Measurements from ENCODE around the gene CAPRIN1.

CAPRIN1 gene

GRCh38 chr11:34145847-34146381 lies 94.4 kb downstream of the CAPRIN1 start:
- Histone ChIP-seq H3K4me3 (ENCODE audit: low read length in 2 of 2) (no peak overlapping the region), H3K9me3 (ENCODE audit: control insufficient read depth in 2 of 2, low read length in 2 of 2) (no peaks in the 10 kb centered on the region), H3K27ac (ENCODE audit: low read length) (no peak overlapping the region), H3K9ac (ENCODE audit: low read length in 2 of 2) (no peak overlapping the region), H3K36me3 (ENCODE audit: control insufficient read depth in 2 of 2, insufficient read depth in 2 of 2, low read length in 2 of 2) (peaks cover 63 to 72% of the 10 kb centered on the region in 2 donors), H3K4me1 (ENCODE audit: control insufficient read depth, insufficient read depth, low read length) (no peaks in the 10 kb centered on the region), H3K27me3 (ENCODE audit: control insufficient read depth in 1 of 2, insufficient read depth in 2 of 2, low read length in 2 of 2) (no peaks in the 10 kb centered on the region)

- no peaks in the 10 kb centered on the region for H3K9me3 ChIP-seq (ENCODE audit: control insufficient read depth in 2 of 2, low read length in 2 of 2)
- H3K27ac ChIP-seq (ENCODE audit: low read length), result no peak overlapping the region
- no peak overlapping the region for H3K4me3 ChIP-seq (ENCODE audit: low read length in 2 of 2)
- no peak overlapping the region for H3K9ac ChIP-seq (ENCODE audit: low read length in 2 of 2)
- no peaks in the 10 kb centered on the region for H3K27me3 ChIP-seq (ENCODE audit: control insufficient read depth in 1 of 2, insufficient read depth in 2 of 2, low read length in 2 of 2)
- H3K4me1 ChIP-seq (ENCODE audit: control insufficient read depth, insufficient read depth, low read length), result no peaks in the 10 kb centered on the region
- peaks cover 58 to 67% of the 10 kb centered on the region in 2 donors for H3K36me3 ChIP-seq (ENCODE audit: control insufficient read depth in 2 of 2, insufficient read depth in 2 of 2, low read length in 2 of 2)
These were observed 94.9 kb downstream of the CAPRIN1 start for GRCh38 chr11:34146411-34146810.

GRCh38 chr11:34146866-34147265 lies 95.3 kb downstream of the CAPRIN1 start:
- Histone ChIP-seq H3K27ac (ENCODE audit: low read length) (no peak overlapping the region), H3K4me1 (ENCODE audit: control insufficient read depth, insufficient read depth, low read length) (no peaks in the 10 kb centered on the region), H3K9me3 (ENCODE audit: control insufficient read depth in 2 of 2, low read length in 2 of 2) (no peaks in the 10 kb centered on the region), H3K9ac (ENCODE audit: low read length in 2 of 2) (no peak overlapping the region), H3K27me3 (ENCODE audit: control insufficient read depth in 1 of 2, insufficient read depth in 2 of 2, low read length in 2 of 2) (no peaks in the 10 kb centered on the region), H3K4me3 (ENCODE audit: low read length in 2 of 2) (no peak overlapping the region), H3K36me3 (ENCODE audit: control insufficient read depth in 2 of 2, insufficient read depth in 2 of 2, low read length in 2 of 2) (peaks cover 53 to 64% of the 10 kb centered on the region in 2 donors)

- no peaks in the 10 kb centered on the region for H3K4me1 ChIP-seq (ENCODE audit: control insufficient read depth, insufficient read depth, low read length)
- H3K4me3 ChIP-seq (ENCODE audit: low read length in 2 of 2), result no peak overlapping the region
- no peaks in the 10 kb centered on the region for H3K9me3 ChIP-seq (ENCODE audit: control insufficient read depth in 2 of 2, low read length in 2 of 2)
- H3K36me3 ChIP-seq (ENCODE audit: control insufficient read depth in 2 of 2, insufficient read depth in 2 of 2, low read length in 2 of 2), result peaks cover 46 to 63% of the 10 kb centered on the region in 2 donors
- H3K9ac ChIP-seq (ENCODE audit: low read length in 2 of 2), result no peak overlapping the region
- H3K27me3 ChIP-seq (ENCODE audit: control insufficient read depth in 1 of 2, insufficient read depth in 2 of 2, low read length in 2 of 2), result no peaks in the 10 kb centered on the region
- no peak overlapping the region for H3K27ac ChIP-seq (ENCODE audit: low read length)
These were observed 96.0 kb downstream of the CAPRIN1 start for GRCh38 chr11:34147581-34147980.

- no peaks in the 10 kb centered on the region for H3K9me3 ChIP-seq (ENCODE audit: control insufficient read depth in 2 of 2, low read length in 2 of 2)
- H3K9ac ChIP-seq (ENCODE audit: low read length in 2 of 2), result no peak overlapping the region
- H3K27me3 ChIP-seq (ENCODE audit: control insufficient read depth in 1 of 2, insufficient read depth in 2 of 2, low read length in 2 of 2), result no peaks in the 10 kb centered on the region
- H3K4me3 ChIP-seq (ENCODE audit: low read length in 2 of 2), result no peak overlapping the region
- H3K4me1 ChIP-seq (ENCODE audit: control insufficient read depth, insufficient read depth, low read length), result no peaks in the 10 kb centered on the region
- H3K36me3 ChIP-seq (ENCODE audit: control insufficient read depth in 2 of 2, insufficient read depth in 2 of 2, low read length in 2 of 2), result peaks cover 36 to 59% of the 10 kb centered on the region in 2 donors
- no peak overlapping the region for H3K27ac ChIP-seq (ENCODE audit: low read length)
These were observed 97.1 kb downstream of the CAPRIN1 start for GRCh38 chr11:34148504-34149165.

- Histone ChIP-seq H3K27me3 (ENCODE audit: control insufficient read depth in 1 of 2, insufficient read depth in 2 of 2, low read length in 2 of 2) (no peaks in the 10 kb centered on the region), H3K9me3 (ENCODE audit: control insufficient read depth in 2 of 2, low read length in 2 of 2) (no peaks in the 10 kb centered on the region), H3K9ac (ENCODE audit: low read length in 2 of 2) (no peak overlapping the region), H3K27ac (ENCODE audit: low read length) (no peak overlapping the region), H3K4me3 (ENCODE audit: low read length in 2 of 2) (no peak overlapping the region), H3K36me3 (ENCODE audit: control insufficient read depth in 2 of 2, insufficient read depth in 2 of 2, low read length in 2 of 2) (peaks cover 34 to 56% of the 10 kb centered on the region in 2 donors), H3K4me1 (ENCODE audit: control insufficient read depth, insufficient read depth, low read length) (peaks cover 4% of the 10 kb centered on the region)
These were observed 97.7 kb downstream of the CAPRIN1 start for GRCh38 chr11:34149274-34149673.

GRCh38 chr11:34149786-34150185 lies 98.3 kb downstream of the CAPRIN1 start:
- Histone ChIP-seq H3K4me3 (ENCODE audit: low read length in 2 of 2) (no peak overlapping the region), H3K36me3 (ENCODE audit: control insufficient read depth in 2 of 2, insufficient read depth in 2 of 2, low read length in 2 of 2) (peaks cover 29 to 51% of the 10 kb centered on the region in 2 donors)

GRCh38 chr11:34150494-34151151 lies 99.1 kb downstream of the CAPRIN1 start:
- Histone ChIP-seq H3K9ac (ENCODE audit: low read length in 2 of 2) (no peak overlapping the region), H3K27ac (ENCODE audit: low read length) (no peak overlapping the region), H3K36me3 (ENCODE audit: control insufficient read depth in 2 of 2, insufficient read depth in 2 of 2, low read length in 2 of 2) (peaks cover 23 to 43% of the 10 kb centered on the region in 2 donors), H3K9me3 (ENCODE audit: control insufficient read depth in 2 of 2, low read length in 2 of 2) (no peaks in the 10 kb centered on the region), H3K27me3 (ENCODE audit: control insufficient read depth in 1 of 2, insufficient read depth in 2 of 2, low read length in 2 of 2) (no peaks in the 10 kb centered on the region), H3K4me3 (ENCODE audit: low read length in 2 of 2) (no peak overlapping the region), H3K4me1 (ENCODE audit: control insufficient read depth, insufficient read depth, low read length) (peaks cover 17% of the 10 kb centered on the region)

More at GRCh38 chr11:34149786-34150185, 98.3 kb downstream of the CAPRIN1 start:
- H3K27ac ChIP-seq (ENCODE audit: low read length), result no peak overlapping the region
- no peaks in the 10 kb centered on the region for H3K9me3 ChIP-seq (ENCODE audit: control insufficient read depth in 2 of 2, low read length in 2 of 2)
- no peak overlapping the region for H3K9ac ChIP-seq (ENCODE audit: low read length in 2 of 2)
- H3K27me3 ChIP-seq (ENCODE audit: control insufficient read depth in 1 of 2, insufficient read depth in 2 of 2, low read length in 2 of 2), result no peaks in the 10 kb centered on the region
- peaks cover 9% of the 10 kb centered on the region for H3K4me1 ChIP-seq (ENCODE audit: control insufficient read depth, insufficient read depth, low read length)
